ENCODE measurements around the gene IL24. TPM values are rescaled to one million over a fixed set of nuclear protein-coding genes. Genes with fewer than 3 reads are reported as not detected.

IL24 gene
- polyA plus RNA-seq, 1 of the 3 experiments (the other 2 are of a cell fraction), result 0.03 TPM

- peaks cover 0 to 3% of the 10 kb centered on the region in 2 experiments for H3K36me3 ChIP-seq (replicated peaks in 1 of 2; ENCODE audit: control insufficient read depth in 1 of 2, insufficient read depth in 2 of 2, low read length in 1 of 2)
- H3K4me1 ChIP-seq (ENCODE audit: control insufficient read depth in 1 of 2, insufficient read depth in 2 of 2, low read depth in 1 of 2, low read length in 1 of 2), result no peaks in the 10 kb centered on the region
- no peaks in the 10 kb centered on the region for H3K9me2 ChIP-seq
- H3F3A ChIP-seq (replicated peaks; ENCODE audit: insufficient read depth), result no peaks in the 10 kb centered on the region
- H3K9me3 ChIP-seq, result peaks cover 9% of the 10 kb centered on the region; the same call in 1 of the 2 replicates
- WGBS (ENCODE audit: low lambda C conversion rate), result 33% methylated on average over 3 of the region's 3 CpGs
- DNase-seq, result no peak
- H3K9ac ChIP-seq, result no peak overlapping the region
- no peak overlapping the region for H3K4me2 ChIP-seq
- H3K79me2 ChIP-seq (ENCODE audit: insufficient read depth), result no peaks in the 10 kb centered on the region
- no peaks in the 10 kb centered on the region for H4K20me1 ChIP-seq (ENCODE audit: insufficient read depth)
- POLR2A ChIA-PET, result no interaction called here
- no peak overlapping the region for H2AFZ ChIP-seq (ENCODE audit: low read depth)
- H3K4me3 ChIP-seq (ENCODE audit: low read depth in 2 of 2, low read length in 1 of 2), result no peak overlapping the region
- CTCF ChIA-PET, result no interaction called here
- H3K27ac ChIP-seq (ENCODE audit: low read depth in 2 of 2, low read length in 1 of 2), result no peak overlapping the region
- no peak for TF ChIP-seq TEAD4 (IDR thresholded peaks at IDR 0.05; ENCODE audit: borderline replicate concordance, insufficient read depth)
- TF ChIP-seq SMC3 (IDR thresholded peaks at IDR 0.05; ENCODE audit: low read depth, low read length), result no peak
- no peaks in the 10 kb centered on the region for H3K27me3 ChIP-seq (ENCODE audit: insufficient read depth)
Observed at GRCh38 chr1:206854401-206855129, 42.7 kb upstream of the IL24 start.

- no peaks in the 10 kb centered on the region for H3K4me1 ChIP-seq (ENCODE audit: control insufficient read depth in 1 of 2, insufficient read depth in 2 of 2, low read depth in 1 of 2, low read length in 1 of 2)
- no peaks in the 10 kb centered on the region for H3K9me2 ChIP-seq
- no peaks in the 10 kb centered on the region for H4K20me1 ChIP-seq (ENCODE audit: insufficient read depth)
- ChIA-PET POLR2A (no interaction called here), CTCF (interaction anchor here (1.0 to 1.9 kb wide), 2 partner anchors 8 to 9 kb away, joined by 3 to 5 read pairs; partner anchors contain the start of gene IL20)
- no peak overlapping the region for H3K4me3 ChIP-seq (ENCODE audit: low read depth in 2 of 2, low read length in 1 of 2)
- no peak overlapping the region for H3K4me2 ChIP-seq
- H3K27me3 ChIP-seq (ENCODE audit: insufficient read depth), result no peaks in the 10 kb centered on the region; the same call in 1 of the 2 replicates
- 50% methylated on average over 2 of the region's 2 CpGs for WGBS (ENCODE audit: low lambda C conversion rate)
- H3K27ac ChIP-seq (ENCODE audit: low read depth in 2 of 2, low read length in 1 of 2), result no peak overlapping the region
- no peak for DNase-seq
- no peak overlapping the region for H3K9ac ChIP-seq
- peaks cover 0 to 3% of the 10 kb centered on the region in 2 experiments for H3K36me3 ChIP-seq (replicated peaks in 1 of 2; ENCODE audit: control insufficient read depth in 1 of 2, insufficient read depth in 2 of 2, low read length in 1 of 2)
- H2AFZ ChIP-seq (ENCODE audit: low read depth), result no peak overlapping the region
- no peaks in the 10 kb centered on the region for H3F3A ChIP-seq (replicated peaks; ENCODE audit: insufficient read depth)
- no peaks in the 10 kb centered on the region for H3K79me2 ChIP-seq (ENCODE audit: insufficient read depth)
- H3K9me3 ChIP-seq, result peaks cover 9% of the 10 kb centered on the region; the same call in 1 of the 2 replicates
- no peak for TF ChIP-seq GABPA (IDR thresholded peaks at IDR 0.05; ENCODE audit: low read depth)
- TF ChIP-seq RAD21 (IDR thresholded peaks at IDR 0.05; ENCODE audit: low read length), result no peak
- no peak for TF ChIP-seq ELF1 (IDR thresholded peaks at IDR 0.05)
- TF ChIP-seq RXRA (IDR thresholded peaks at IDR 0.05; ENCODE audit: borderline replicate concordance, low read depth), result no peak
- TF ChIP-seq GATA2 (CRISPR knock-in tag; IDR thresholded peaks at IDR 0.05), result no peak
- no peak for TF ChIP-seq NRF1 (IDR thresholded peaks at IDR 0.05; ENCODE audit: low read depth, low read length)
- no peak for TF ChIP-seq NFIC (IDR thresholded peaks at IDR 0.05; ENCODE audit: borderline replicate concordance)
- TF ChIP-seq EZH2phosphoT487 (IDR thresholded peaks at IDR 0.05; ENCODE audit: borderline replicate concordance, low read depth), result no peak
- no peak for TF ChIP-seq REST (IDR thresholded peaks at IDR 0.05; ENCODE audit: low read depth, low read length)
- TF ChIP-seq ZBTB33 (IDR thresholded peaks at IDR 0.05; ENCODE audit: borderline replicate concordance, low read depth), result no peak
- no peak for TF ChIP-seq EP300 (IDR thresholded peaks at IDR 0.05; ENCODE audit: borderline replicate concordance in 1 of 2, low read depth in 1 of 2, low read length in 1 of 2)
- no peak for TF ChIP-seq FOXM1 (IDR thresholded peaks at IDR 0.05; ENCODE audit: low read depth)
- TF ChIP-seq RFX5 (IDR thresholded peaks at IDR 0.05; ENCODE audit: low read length), result no peak
- no peak for TF ChIP-seq MAX (IDR thresholded peaks at IDR 0.05; ENCODE audit: low read depth)
Observed at GRCh38 chr1:206855859-206856258, 41.4 kb upstream of the IL24 start.

All from SK-N-SH (cell line).